K562 (cell line): Measurements from ENCODE around the gene SENP8.

ENCODE experiments used
- CHD1 ChIP-seq: fragments of 200-600 bp; sonication (generic); IDR thresholded peaks from one replicate; pipeline ENCODE4 v1.6.1; 2012; ENCODE audit warnings: mild to moderate bottlenecking, moderate library complexity, low read length, inconsistent platforms
- CTCF ChIP-seq, 3 experiments: IDR thresholded peaks in 2 of 3; conservative IDR thresholded peaks in 1 of 3; 2 replicates each; pipeline ENCODE4 v1.5.1; 2011 to 2012; ENCODE audit warnings: low read length in 3 of 3, mild to moderate bottlenecking in 3 of 3, control low read depth in 2 of 3, improper control_type of control experiment in 1 of 3, inconsistent platforms in 1 of 3, low read depth in 1 of 3, mixed read lengths in 1 of 3, moderate library complexity in 1 of 3; ENCODE audit not compliant: insufficient read depth in 2 of 3
- FOXP1 ChIP-seq: sonication (generic); formaldehyde crosslinking; IDR thresholded peaks from 2 replicates; pipeline ENCODE4 v1.8.0; 2022; ENCODE audit warnings: mild to moderate bottlenecking, missing genetic modification reagents
- NFYB ChIP-seq: IDR thresholded peaks from 2 replicates; pipeline ENCODE4 v1.6.1; 2011; ENCODE audit warnings: mild to moderate bottlenecking, moderate library complexity; ENCODE audit not compliant: insufficient read length; ENCODE audit errors: extremely low read depth
- SMAD4 ChIP-seq: fragments of 250-450 bp; sonication (Bioruptor Pico); conservative IDR thresholded peaks from 2 replicates; pipeline ENCODE4 v1.8.0; 2021; ENCODE audit warnings: inconsistent platforms, mild to moderate bottlenecking, moderate library complexity
- TAF1 ChIP-seq: IDR thresholded peaks from 2 replicates; pipeline ENCODE4 v1.6.1; 2011; ENCODE audit warnings: mild to moderate bottlenecking, low read length, moderate library complexity; ENCODE audit not compliant: insufficient read depth, control insufficient read depth, severe bottlenecking; ENCODE audit errors: extremely low read depth
- ZNF398 ChIP-seq: fragments of 250-450 bp; sonication (Bioruptor Pico); IDR thresholded peaks from 2 replicates; pipeline ENCODE4 v1.8.0; 2021; ENCODE audit warnings: moderate library complexity, mild to moderate bottlenecking, inconsistent platforms
- ZNF445 ChIP-seq: fragments of 250-450 bp; sonication (Bioruptor Pico); IDR thresholded peaks from 2 replicates; pipeline ENCODE4 v1.4.0; 2020; ENCODE audit warnings: low read depth, mild to moderate bottlenecking, moderate library complexity

- TF ChIP-seq TAF1 (no peak), FOXP1 (CRISPR knock-in tag) (no peak), CTCF (IDR thresholded peaks at IDR 0.05 in 2 of 3, conservative IDR thresholded peaks at IDR 0.05 in 1 of 3; ENCODE audit: insufficient read depth in 2 of 3, low read depth in 1 of 3, low read length in 3 of 3) (no peak), CHD1 (no peak), ZNF398 (no peak), SMAD4 (no peak), ZNF445 (CRISPR knock-in tag) (no peak), NFYB (no peak)
Observed at GRCh38 chr15:72178976-72179585, 60.9 kb downstream of the SENP8 start.
